NT2/D1 (cell line): ENCODE data around the gene ACKR4.

Experiments
- SUZ12 ChIP-seq: IDR thresholded peaks from 2 replicates; pipeline ENCODE4 v1.6.1; 2011; ENCODE audit not compliant: insufficient read length, insufficient read depth; ENCODE audit errors: extremely low read depth
- YY1 ChIP-seq: IDR thresholded peaks from 2 replicates; pipeline ENCODE4 v1.6.1; 2011; ENCODE audit not compliant: insufficient read length, insufficient read depth
- ZNF274 ChIP-seq: IDR thresholded peaks from 2 replicates; pipeline ENCODE4 v1.6.1; 2011; ENCODE audit warnings: mild to moderate bottlenecking, low read depth, low read length

- TF ChIP-seq ZNF274, result no peak
- no peak for TF ChIP-seq YY1
- TF ChIP-seq SUZ12, result no peak
Measured at GRCh38 chr3:132641837-132642538, 44.9 kb downstream of the ACKR4 start.
